HG03280 (cell line): Measurements from ENCODE around the gene PIF1.
A peak's percentile ranks its signal among the peaks of the same experiment; 100 is the strongest.

Experiments used
- ATAC-seq: cut with Tn5 transposase; IDR thresholded peaks from one replicate; pipeline ENCODE4 v1.9.1; 2021; ENCODE audit warnings: mild to moderate bottlenecking, moderate library complexity; ENCODE audit not compliant: unreplicated experiment

Gene PIF1, protein sequence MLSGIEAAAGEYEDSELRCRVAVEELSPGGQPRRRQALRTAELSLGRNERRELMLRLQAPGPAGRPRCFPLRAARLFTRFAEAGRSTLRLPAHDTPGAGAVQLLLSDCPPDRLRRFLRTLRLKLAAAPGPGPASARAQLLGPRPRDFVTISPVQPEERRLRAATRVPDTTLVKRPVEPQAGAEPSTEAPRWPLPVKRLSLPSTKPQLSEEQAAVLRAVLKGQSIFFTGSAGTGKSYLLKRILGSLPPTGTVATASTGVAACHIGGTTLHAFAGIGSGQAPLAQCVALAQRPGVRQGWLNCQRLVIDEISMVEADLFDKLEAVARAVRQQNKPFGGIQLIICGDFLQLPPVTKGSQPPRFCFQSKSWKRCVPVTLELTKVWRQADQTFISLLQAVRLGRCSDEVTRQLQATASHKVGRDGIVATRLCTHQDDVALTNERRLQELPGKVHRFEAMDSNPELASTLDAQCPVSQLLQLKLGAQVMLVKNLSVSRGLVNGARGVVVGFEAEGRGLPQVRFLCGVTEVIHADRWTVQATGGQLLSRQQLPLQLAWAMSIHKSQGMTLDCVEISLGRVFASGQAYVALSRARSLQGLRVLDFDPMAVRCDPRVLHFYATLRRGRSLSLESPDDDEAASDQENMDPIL

GRCh38 chr15:64825431-64826294 lies at the start of gene PIF1:
Gene PIF1 (minus strand): TSS chr15:64825647. CDS start chr15:64824335, 1,312 bp downstream.
- ATAC-seq: peak; percentile 86

DNA sequence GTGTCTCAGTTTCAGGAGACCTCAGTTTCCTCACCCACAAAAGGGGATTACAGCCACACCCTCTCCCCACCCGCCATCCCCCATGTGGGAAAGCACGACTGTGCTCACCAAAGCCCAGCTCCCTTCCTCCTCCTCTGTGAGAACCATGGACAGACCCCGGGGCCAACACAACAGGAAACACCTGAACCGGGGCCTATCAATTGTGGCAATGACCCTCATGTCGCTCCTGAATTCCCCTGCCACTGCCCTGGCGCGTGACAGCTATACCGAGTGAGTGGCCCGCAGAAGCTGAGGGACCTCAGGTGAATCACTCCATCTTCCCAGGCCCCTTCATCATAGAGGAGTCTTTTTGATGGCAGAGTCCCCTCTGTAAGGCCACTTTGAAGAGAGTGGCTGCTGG lies 44.9 kb upstream of the PIF1 start:
- no peak for ATAC-seq

GRCh38 chr15:64869501-64869900 lies 44.1 kb upstream of the PIF1 start:
- ATAC-seq: no peak

GRCh38 chr15:64865998-64866520 lies 40.6 kb upstream of the PIF1 start:
- no peak for ATAC-seq

- ATAC-seq: no peak
Observed at GRCh38 chr15:64865126-64865997, 39.9 kb upstream of the PIF1 start.

- no peak for ATAC-seq
Observed at GRCh38 chr15:64864068-64864467, 38.6 kb upstream of the PIF1 start.

GRCh38 chr15:64862408-64862807 lies 37.0 kb upstream of the PIF1 start:
- no peak for ATAC-seq

DNA sequence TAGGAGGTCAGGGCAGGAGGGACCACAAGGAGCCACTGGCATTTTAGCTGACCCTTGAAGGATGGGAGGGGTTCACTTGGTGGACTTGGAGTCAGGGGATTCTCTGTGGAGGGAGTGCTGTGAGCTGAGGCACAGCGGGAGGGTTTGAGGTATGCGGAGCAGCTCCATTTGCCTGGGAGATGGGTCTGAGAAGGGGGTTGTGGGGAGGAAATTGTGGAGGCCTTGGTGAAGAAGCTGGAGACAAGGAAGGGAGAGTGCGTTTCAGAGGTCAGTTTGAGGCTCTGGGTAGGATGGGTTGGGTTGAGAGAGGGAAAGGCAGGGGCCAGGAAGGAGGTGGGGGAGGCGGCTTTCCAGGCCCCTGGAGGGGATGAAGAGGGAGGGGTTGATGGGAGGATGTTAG lies 36.5 kb upstream of the PIF1 start:
- no peak for ATAC-seq

DNA sequence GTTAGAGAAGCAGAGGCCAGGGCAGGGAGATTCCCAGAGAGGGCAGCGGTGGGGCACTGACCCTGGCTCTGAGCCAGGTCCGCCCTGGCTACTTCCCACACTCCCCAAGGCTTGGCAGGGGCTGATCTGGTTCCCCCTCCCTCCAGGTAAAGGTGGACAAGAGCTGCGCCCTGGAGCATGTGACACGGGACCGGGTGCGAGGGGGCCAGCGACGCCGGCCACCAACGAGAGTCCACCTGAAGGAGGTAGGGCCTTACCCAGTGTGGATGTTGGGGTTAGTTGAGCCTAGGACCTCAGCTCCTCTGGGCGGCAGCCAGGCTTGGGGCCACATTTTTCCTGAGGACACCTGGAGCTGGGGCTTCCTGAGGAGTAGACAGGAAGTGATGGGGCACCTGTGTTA lies 35.9 kb upstream of the PIF1 start:
- ATAC-seq: no peak

GRCh38 chr15:64859226-64859625 lies 33.8 kb upstream of the PIF1 start:
- ATAC-seq: no peak

DNA sequence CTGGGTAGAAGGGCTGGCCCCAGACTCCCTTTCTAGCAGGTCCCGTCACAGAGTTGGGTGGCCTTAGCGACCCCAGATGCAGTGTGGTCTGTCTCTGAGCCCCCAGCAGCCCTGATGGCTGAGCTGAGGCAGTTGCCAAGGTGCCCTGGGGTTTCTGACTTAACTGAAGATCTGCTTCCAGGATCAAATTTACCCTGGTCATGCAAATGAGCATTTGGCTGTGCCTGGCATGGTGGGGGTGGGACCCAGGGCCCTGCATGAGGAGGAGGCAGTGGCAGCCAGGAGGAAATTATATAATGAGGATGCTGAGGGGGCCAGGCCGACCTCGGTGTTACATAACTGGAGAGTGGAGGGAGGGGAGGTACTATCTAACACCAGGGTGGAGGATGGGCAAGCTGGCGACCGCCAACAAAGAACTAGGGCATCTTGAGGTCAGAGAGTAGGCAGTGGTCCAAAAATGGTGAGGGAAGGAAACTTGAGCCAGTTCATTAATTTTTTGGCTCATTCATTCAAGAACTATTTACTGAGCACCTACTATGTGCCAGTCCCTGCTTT lies 32.7 kb upstream of the PIF1 start:
- no peak for ATAC-seq

GRCh38 chr15:64857421-64857820 lies 32.0 kb upstream of the PIF1 start:
- no peak for ATAC-seq

DNA sequence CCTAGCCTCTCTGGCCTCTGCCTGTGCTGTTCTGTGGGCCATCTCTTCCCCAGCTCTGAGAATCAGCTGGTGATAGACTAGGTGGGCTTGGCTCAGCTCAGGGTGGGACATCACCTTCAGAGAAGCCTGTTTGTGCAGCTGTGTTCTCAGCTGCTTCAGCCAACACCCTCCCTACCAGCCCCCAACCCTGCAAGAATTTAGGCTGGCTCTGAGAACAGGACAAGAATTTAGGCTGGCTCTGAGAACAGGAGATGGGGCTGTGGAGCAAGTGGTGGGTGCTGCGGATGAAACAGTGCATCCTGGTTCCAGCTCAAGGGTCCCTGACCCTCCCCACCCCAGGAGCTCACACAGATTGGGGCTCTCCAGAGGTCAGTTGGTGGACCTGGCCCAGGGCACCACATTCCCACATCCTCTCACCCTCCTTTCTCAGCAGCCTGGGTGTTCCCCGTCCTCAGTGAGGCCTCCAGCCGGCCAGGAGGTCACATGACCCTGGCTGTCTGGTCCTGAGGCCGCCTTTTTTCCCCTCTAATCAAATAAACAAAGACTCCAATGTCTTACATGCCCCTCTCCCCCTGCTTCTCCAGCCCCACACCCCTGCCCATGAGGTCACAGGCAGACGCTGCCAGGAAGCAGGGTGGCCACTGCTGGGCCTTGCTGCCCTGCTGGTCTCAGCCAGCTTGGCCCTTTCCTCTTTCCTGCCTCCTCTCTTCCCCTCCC lies 31.1 kb upstream of the PIF1 start:
- ATAC-seq: no peak

DNA sequence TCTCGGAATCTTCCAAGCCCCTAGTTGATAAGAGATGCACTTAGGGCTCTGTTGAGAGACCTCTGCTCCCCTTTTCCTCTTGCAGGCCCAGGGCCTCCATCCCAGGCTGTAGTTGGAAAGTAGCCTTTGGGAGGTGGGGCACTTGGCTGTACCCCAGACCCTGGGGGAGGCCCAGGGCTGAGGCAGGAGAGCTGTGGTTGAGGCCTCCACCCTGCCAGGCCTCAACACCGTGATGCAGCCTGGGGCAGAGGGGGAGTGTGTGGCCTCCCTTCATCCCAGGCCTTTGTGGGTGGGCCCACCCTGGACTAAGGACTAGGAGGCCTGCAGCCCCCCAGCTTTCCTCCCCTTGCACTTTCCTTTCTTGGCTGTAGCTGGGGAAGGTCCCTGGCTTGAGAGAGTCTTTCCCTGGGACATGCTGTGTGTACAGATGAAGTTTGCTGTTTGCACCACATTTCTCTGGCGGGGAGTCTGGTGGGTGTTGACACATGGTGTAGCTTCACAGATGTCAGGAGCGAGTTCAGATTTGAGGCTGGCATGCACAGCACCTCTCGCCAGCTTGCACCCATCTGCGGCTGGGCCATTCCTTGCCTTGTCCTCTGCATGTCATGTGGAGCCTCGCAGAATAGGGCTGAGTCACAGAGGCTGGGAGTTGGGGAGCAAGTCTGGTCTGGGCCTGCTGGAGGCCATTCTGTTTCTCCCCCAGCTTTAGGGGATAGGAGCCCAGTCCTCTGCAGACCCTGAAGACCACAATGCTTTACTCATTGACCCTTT lies 29.9 kb upstream of the PIF1 start:
- no peak for ATAC-seq

GRCh38 chr15:64854526-64854925 lies 29.1 kb upstream of the PIF1 start:
- no peak for ATAC-seq

- no peak for ATAC-seq
Observed at GRCh38 chr15:64854041-64854440, 28.6 kb upstream of the PIF1 start.

DNA sequence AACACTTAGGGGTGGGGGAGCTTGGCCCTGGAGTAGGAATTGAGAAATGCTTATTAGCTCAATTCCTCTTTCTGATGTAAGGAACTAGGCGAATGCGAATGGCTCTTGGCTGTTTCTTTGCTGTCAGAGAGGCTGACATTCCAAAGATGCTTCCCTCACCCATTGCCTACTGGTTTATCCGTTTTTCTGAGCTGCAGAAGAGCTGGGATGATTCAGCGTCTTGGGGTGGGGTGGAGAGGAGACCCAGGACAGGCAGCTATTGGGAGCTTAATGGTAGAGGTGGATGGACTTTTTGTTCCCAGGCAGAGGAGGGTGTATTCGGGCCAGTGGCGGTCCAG lies 26.0 kb upstream of the PIF1 start:
- no peak for ATAC-seq

GRCh38 chr15:64850778-64851502 lies 25.5 kb upstream of the PIF1 start:
- no peak for ATAC-seq
